Suprapubic skin (tissue), 3 donors: Measurements from ENCODE around the gene GRID1.

Experiments used
- POLR2AphosphoS5 ChIP-seq, 3 donors: sonication (generic); formaldehyde crosslinking; IDR thresholded peaks; one replicate each; pipeline ENCODE4 v1.6.1; 2017; ENCODE audit warnings: antibody characterized with exemption in 3 of 3
- TF ChIP-seq, protein P1 (sequence below), 2 donors: fragments of 200-600 bp in 1 of 2; fragments of 450-650 bp in 1 of 2; sonication (generic) in 1 of 2; IDR thresholded peaks; one replicate each; pipeline ENCODE4 v1.5.1; 2016 to 2019; ENCODE audit warnings: antibody characterized with exemption in 2 of 2, mild to moderate bottlenecking in 1 of 2, moderate library complexity in 1 of 2

DNA sequence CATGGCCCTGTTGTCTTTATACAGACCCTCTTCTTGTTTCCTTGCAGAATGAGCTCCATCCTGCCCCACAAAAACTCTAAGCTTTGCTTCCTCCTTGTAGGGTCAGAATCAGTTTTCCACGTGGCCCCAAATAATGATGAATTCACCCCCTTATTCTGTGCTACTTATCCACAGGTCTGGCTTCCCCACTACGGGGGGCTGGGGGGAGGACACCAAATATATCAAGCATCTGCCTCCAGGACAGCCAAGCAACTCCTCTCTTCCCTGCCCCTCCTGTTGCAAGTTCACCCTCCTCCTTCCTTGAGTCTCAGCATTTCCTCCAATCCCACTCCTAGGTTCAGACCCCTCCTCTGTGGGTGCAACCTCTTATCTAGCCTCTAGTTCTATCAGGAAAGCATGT is 743.3 kb downstream of the GRID1 start:
- TF ChIP-seq POLR2AphosphoS5 (IDR thresholded peaks at IDR 0.05) = no peak
- TF ChIP-seq, protein P1, sequence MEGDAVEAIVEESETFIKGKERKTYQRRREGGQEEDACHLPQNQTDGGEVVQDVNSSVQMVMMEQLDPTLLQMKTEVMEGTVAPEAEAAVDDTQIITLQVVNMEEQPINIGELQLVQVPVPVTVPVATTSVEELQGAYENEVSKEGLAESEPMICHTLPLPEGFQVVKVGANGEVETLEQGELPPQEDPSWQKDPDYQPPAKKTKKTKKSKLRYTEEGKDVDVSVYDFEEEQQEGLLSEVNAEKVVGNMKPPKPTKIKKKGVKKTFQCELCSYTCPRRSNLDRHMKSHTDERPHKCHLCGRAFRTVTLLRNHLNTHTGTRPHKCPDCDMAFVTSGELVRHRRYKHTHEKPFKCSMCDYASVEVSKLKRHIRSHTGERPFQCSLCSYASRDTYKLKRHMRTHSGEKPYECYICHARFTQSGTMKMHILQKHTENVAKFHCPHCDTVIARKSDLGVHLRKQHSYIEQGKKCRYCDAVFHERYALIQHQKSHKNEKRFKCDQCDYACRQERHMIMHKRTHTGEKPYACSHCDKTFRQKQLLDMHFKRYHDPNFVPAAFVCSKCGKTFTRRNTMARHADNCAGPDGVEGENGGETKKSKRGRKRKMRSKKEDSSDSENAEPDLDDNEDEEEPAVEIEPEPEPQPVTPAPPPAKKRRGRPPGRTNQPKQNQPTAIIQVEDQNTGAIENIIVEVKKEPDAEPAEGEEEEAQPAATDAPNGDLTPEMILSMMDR (IDR thresholded peaks at IDR 0.05) = no peak
